Measurements from ENCODE around the gene RSBN1. TPM values are rescaled to one million over a fixed set of nuclear protein-coding genes. Genes with fewer than 3 reads are reported as not detected.

RSBN1 gene
- total RNA-seq, 1 experiment from 2014 or later: 6.9 TPM

DNA sequence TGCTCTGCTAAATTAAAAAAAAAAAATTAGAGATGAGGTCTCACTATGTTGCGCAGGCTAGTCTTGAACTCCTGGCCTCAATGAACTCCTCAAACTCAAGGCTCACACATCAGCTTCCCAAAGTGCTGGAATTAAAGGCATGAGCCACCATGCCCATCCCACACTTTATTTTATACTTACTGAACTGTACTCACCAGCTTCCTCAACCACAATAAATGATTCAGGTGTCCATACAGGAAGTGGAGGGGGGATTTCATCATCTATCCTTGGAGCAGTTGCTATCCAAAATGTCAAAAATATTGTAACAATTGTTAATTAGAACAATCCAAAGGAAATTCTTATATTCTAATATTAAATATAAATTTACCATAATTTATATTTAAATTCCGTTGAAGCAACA, 22.4 kb upstream of the RSBN1 start:
- no peak overlapping the region for H3K4me3 ChIP-seq
- no peaks in the 10 kb centered on the region for H3K27me3 ChIP-seq
- no peak for DNase-seq
- H3K36me3 ChIP-seq: no peaks in the 10 kb centered on the region
- no peaks in the 10 kb centered on the region for H3K9me3 ChIP-seq

DNA sequence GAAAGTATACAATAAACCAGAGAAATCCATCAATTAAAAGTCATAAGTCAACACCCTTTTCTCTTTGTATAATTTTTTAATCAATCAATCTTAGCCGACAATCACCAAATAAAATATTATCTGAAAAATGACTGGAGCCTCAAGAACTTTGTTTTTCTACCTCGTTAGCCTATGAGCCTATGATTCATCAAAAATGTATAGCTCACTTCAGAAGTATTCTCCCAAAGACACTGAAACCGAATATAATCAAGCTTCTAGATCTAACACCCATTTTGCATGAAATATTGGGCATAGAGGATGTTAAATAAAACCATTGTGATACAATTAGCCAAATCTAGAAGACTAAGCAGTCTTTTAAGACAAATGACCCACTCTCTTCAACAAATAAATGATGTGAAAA, 17.8 kb upstream of the RSBN1 start:
- no peaks in the 10 kb centered on the region for H3K36me3 ChIP-seq
- H3K4me3 ChIP-seq: no peak overlapping the region
- DNase-seq: no peak
- H3K9me3 ChIP-seq: no peaks in the 10 kb centered on the region
- no peaks in the 10 kb centered on the region for H3K27me3 ChIP-seq

DNA sequence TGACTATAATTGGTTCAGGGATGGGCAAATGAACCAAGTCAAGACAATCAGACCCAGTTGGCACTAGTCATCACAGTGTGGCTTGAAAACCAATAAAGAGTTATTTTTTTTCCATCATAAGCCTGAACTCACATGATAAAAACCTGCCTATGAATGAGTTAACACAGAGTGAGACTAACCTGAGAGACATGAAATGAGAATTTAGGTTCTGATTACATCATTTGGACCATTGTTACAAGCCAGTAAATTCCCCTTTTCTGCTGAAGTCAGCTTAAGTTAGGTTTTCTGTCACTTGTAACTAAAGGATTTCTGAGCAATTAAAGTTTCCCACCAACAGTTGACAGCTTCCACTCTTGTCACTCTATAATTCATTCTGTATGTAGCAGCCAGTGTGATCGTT, 9.6 kb upstream of the RSBN1 start:
- no peak overlapping the region for H3K4me3 ChIP-seq
- no peaks in the 10 kb centered on the region for H3K9me3 ChIP-seq
- no peak for DNase-seq
- H3K27me3 ChIP-seq: no peaks in the 10 kb centered on the region
- H3K36me3 ChIP-seq: no peaks in the 10 kb centered on the region

DNA sequence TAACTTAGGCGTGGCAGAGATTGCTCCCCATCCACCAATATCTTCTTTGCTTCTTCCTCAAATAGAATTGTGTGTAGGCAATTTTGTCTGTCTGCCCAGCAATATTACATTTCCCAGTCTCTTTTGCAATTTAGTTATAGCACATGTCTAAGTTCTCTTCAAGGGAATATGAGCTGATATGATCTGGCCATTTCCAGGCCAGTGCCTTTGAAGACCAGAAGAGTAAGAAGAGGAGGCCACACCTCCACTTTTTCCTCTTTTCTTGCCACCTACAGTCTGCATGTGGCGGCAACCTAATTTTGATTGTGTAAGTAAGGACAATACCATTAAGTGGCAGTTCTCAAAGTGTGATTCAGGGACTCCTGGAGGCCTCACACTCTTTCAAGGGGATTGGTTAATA, 6.3 kb upstream of the RSBN1 start:
- no peak for DNase-seq
- Histone ChIP-seq H3K27me3 (no peaks in the 10 kb centered on the region), H3K36me3 (no peaks in the 10 kb centered on the region)

DNA sequence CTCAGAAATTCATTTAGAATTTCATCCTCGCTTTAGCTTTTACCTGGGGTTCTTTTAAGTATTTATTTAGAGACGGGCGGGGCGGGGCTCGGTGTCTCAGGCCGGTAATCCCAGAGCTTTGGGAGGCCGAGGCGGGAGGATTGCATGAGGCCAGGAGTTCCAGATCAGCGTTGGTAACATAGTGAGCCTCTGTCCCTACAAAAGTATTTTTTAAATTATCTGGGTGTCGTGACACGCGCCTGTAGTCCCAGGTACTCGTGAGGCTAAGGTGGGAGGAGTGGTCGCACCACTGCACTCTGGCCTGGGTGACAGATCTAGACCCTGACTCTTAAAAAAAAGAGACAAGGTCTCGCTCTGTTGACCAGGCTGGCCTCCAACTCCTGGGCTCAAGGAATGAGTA, 942 bp upstream of the RSBN1 start:
- DNase-seq: no peak
- Histone ChIP-seq H3K36me3 (peaks cover 5% of the 10 kb centered on the region), H3K9me3 (no peaks in the 10 kb centered on the region), H3K27me3 (no peaks in the 10 kb centered on the region), H3K4me3 (no peak overlapping the region)

More for the DNA sequence above, 6.3 kb upstream of the RSBN1 start:
- no peak overlapping the region for H3K4me3 ChIP-seq
- no peaks in the 10 kb centered on the region for H3K9me3 ChIP-seq

DNA sequence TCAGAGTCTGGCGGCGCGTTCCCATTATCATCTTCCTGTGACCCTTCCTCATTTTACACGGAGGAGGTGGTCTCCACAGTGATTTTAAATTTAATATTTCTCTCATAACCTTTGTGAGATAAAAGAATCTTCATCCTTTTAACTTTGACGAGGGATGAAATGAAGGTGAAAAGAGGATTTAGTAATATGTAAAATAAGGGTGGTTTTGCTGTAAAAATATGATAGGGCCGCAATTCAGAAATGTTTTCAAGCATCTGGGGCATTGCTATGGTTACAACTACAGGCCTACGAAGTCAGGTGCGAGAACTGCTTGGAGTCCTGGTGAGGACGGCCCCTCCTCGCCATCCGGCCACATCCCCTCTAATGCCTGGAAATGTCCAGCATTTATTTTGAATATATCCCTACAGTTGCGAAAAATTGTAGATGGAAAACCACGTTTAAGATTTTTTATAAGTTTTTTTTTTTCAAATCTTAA, 422 bp upstream of the RSBN1 start:
- Histone ChIP-seq H3K4me3 (peak overlapping the region; percentile 80), H3K36me3 (peaks cover 11% of the 10 kb centered on the region), H3K9me3 (no peaks in the 10 kb centered on the region), H3K27me3 (no peaks in the 10 kb centered on the region)
- no peak for DNase-seq

DNA sequence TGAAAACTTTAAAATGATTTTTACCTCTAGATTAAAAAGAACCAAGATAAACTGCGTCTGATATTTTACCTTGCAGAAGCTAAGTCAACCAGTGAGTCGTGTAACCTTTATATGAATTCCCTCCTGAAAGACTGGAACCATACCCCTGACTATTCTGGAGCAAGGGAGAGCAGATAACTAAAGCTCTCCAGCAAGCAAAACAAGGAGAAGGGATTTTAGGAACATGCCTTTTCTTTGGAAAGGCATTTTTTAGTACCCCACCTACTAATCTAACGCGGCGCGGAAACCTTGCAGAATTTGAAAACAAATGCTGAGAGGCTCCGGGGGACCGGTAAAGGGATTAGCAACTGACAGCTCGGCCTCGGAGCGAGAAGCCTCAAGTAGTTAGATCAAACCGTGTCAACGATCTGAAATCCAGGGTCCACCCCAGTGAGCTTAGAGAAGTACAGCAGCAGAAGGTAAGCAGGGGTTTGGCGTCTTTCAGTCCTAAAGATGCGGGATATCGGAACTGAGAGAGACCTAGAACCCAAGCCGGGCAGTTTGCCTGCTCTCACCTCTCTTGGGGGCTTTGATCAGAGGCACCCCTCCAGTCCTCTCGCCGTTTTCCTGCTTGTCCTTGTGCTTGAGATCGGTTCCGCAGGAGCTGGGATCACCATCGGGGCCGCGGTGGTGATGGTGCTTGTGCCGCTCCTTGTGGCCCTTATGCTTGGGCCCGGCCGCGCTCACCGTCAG, 954 bp downstream of the RSBN1 start:
- peak; percentile 7 for DNase-seq
- Histone ChIP-seq H3K9me3 (no peaks in the 10 kb centered on the region), H3K27me3 (no peaks in the 10 kb centered on the region), H3K4me3 (peak overlapping the region; percentile 80), H3K36me3 (peaks cover 11% of the 10 kb centered on the region)

DNA sequence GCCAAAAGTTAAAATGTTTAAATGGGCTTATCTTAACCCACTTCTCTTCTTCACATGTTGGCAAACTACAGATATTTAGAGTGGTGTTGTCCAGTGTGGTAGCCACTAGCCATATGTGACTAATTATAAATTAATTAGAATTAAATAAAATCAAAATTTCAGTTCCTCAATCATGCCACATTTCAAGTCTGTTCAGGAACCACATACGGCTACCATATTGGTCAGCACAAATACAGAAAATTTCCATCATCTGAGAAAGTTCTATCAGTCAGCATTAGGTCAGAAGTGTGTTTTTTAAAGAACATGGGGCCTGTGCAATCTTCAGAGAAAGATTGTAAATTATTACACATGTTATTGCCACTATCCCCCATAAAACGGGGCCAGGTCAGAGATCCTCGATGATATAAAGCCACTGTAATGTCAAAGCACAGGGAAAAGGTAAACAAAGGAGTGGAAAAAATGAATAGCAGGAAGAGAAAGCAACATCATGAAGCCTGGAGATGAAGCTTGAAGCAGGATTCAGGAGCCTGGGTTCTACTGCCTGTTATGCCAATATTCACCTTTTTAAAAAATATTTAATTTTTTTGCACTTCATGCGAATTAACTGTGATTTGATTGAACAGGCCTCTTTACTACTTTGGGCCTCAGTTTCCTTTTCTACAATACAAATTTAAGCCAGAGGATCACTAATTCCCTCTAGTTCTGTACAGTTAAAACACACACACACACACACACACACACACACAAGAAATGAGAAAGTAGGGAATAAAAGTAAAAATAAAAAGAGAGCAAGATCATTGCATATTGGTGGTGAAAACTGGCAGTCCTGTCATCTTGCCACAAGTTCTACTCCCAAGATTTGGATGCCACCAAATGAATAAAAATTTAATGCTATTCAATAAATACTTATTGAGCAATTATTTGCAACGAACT, 2.3 kb downstream of the RSBN1 start:
- Histone ChIP-seq H3K9me3 (no peaks in the 10 kb centered on the region), H3K4me3 (peak overlapping the region; percentile 80), H3K36me3 (peaks cover 16% of the 10 kb centered on the region), H3K27me3 (no peaks in the 10 kb centered on the region)
- no peak for DNase-seq

DNA sequence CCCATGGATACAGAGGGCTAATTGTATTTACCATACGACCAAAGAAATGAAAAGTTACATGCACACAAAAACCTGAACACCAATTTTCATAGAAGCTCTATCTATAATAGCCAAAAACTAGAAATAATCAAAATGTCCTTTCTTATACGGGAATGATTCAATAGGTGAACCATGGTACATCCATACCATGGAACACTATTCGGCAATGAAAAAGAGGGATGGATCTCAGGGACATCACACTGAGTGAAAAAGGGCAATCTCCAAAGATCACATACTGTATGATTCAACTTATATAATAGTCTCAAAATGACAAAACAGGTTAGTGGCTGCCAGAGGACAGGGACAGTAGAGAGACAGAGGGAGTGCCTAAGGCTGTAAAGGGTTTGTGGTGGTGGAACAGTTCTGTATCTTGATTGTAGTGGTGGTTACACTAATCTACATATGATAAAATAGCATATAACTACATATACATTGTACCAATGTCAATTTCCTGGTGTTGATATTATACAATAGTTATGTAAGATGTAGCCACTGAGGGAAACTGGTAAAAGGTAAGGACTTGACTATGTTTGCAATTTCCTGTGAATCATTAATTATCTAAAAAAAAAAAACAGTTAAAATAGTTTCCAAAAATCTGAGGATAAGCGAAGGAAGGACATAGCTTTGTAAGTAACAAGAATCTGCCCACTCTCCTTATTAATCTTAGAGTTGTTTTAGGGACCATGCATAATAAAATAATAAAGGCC, 3.7 kb downstream of the RSBN1 start:
- no peaks in the 10 kb centered on the region for H3K27me3 ChIP-seq
- H3K9me3 ChIP-seq: no peaks in the 10 kb centered on the region
- H3K36me3 ChIP-seq: peaks cover 16% of the 10 kb centered on the region
- DNase-seq: no peak
- H3K4me3 ChIP-seq: no peak overlapping the region

DNA sequence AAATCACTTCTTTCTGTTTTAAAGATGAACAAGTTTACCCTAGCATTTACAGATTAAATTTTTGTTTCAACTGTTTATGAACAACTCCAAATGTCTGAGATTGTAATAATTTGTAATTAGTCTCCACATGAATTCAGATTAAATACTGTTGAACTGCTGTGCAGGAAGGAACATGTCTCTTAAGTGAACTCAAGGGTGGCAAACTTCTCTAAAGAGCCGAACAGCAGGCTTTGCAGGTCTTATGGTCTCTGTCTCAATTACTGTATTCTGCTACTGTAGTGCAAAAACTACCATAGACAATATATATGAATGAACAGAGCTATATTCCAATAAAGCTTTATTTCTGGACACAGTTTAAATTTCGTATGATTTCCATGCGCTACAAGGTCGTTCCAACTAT, 6.6 kb downstream of the RSBN1 start:
- Histone ChIP-seq H3K27me3 (no peaks in the 10 kb centered on the region), H3K9me3 (no peaks in the 10 kb centered on the region), H3K36me3 (peaks cover 16% of the 10 kb centered on the region), H3K4me3 (no peak overlapping the region)
- DNase-seq: no peak

DNA sequence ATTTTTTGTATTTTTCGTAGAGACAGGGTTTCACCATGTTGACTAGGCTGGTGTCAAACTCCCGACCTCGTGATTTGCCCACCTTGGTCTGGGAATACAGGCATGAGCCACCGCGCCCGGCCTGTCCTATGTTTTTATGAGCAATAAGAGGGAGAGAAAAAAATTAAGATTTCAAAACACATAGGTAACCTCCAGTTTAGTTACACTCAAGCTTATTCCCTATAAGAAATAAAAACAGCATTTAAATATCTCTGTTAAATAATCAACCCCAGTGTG, 7.1 kb downstream of the RSBN1 start:
- H3K36me3 ChIP-seq: peaks cover 16% of the 10 kb centered on the region
- no peak for DNase-seq

DNA sequence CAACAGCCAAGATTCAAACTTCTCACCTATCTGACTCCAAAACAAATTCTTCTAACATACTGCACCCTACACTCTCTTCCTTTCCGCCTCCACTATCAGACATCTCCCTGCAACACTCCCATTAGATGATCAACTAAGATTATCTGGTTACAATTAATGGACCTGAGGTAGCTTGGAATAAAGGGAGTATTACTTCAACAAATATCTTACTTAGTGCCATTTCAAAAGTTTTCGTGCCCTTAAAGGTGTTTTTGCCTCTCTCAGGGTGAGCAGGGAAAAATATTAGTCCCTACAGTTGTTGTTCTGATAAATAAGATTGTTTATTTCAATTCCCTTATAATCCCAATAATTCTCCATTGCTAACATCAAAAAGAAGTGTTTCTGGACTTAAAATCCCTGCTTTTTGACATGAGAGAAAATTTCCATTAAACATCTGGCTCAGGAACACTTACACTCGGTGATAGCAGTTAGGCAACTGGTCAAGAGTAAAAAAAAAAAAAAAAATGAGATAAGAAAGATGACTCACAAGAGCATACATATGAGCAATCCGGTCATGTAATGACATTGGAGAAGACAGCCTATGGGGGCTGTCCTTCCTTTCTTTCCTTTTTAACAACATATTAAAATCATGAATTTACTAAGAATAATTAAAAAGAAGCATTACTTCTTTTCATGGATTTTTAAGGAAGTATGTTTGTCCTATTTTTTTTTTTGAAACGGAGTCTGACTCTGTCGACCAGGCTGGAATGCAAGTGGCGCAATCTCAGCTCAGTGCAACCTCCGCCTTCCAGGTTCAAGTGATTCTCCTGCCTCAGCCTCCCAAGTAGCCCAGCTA, 7.6 kb downstream of the RSBN1 start:
- H3K9me3 ChIP-seq: no peaks in the 10 kb centered on the region
- H3K27me3 ChIP-seq: no peaks in the 10 kb centered on the region
- H3K4me3 ChIP-seq: no peak overlapping the region
- DNase-seq: no peak
- peaks cover 16% of the 10 kb centered on the region for H3K36me3 ChIP-seq

More for the DNA sequence above, 7.1 kb downstream of the RSBN1 start:
- Histone ChIP-seq H3K9me3 (no peaks in the 10 kb centered on the region), H3K4me3 (no peak overlapping the region), H3K27me3 (no peaks in the 10 kb centered on the region)

DNA sequence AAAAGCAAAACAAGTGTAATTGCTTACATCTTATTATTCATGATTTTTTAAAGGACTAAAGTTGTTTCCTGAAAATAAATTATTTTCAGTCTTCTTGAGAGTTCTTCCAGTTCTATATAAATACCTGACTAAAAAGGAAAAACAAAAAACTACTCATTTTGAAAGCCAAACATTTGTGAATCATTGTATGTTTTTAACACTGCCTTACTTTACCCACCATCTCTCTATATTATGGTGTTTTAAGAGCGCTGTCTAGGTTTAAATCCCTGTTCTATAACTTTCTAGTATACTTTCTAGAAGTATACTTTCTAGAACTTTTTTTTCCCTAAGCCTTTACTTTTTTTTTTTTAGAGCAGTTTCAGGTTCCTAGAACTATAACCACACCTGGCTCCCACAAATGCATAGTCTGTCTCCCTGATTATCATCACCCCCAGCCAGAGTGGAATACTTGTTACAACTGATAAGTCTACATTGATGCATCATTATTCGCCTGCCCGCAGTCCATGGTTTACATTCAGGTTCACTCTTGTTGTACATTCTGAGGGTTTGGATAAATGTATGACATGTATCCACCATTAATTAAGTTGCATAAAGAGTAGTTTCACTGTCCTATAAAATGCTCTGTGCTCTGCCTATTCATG, 9.8 kb downstream of the RSBN1 start:
- Histone ChIP-seq H3K27me3 (no peaks in the 10 kb centered on the region), H3K36me3 (peaks cover 9% of the 10 kb centered on the region), H3K4me3 (no peak overlapping the region), H3K9me3 (no peaks in the 10 kb centered on the region)
- no peak for DNase-seq

DNA sequence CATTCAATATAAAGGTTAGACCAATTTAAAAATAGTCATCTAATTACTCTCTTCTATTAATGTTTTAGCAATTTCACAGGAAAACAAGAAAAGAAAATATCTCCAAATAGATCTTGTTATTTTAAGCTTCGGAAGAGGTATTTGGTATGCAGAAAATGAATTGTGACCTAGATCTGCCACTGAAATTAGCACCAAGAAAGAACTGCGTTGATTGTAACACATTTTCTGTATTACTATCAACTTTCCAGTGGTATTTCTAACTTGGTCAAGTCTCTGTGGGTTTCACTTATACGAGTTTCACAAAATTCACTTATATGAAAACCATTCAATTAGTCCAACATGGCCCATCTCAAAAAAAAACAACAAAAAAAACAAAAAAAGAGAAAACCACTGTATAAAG, 11.8 kb downstream of the RSBN1 start:
- H3K4me3 ChIP-seq: no peak overlapping the region
- H3K9me3 ChIP-seq: no peaks in the 10 kb centered on the region
- H3K36me3 ChIP-seq: peaks cover 16% of the 10 kb centered on the region
- no peaks in the 10 kb centered on the region for H3K27me3 ChIP-seq
- no peak for DNase-seq

DNA sequence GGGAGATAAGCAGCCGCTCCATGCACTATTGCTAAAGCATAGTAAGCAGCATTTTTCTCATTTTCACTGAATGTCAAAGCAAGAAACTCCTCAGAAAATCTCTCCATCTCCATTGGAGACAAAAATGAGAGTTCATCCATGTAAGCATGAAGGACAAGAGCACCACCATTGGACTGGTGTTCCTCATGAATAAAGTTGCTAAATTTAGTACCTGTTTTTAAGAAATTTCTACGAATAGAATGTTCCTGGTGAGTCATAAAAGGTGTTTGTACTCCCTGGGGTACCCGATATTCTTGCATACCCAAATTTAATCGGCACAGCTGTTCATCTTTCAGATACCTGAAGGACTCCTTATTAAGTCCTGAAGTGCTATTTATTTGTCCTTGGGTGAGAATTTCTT, 14.8 kb downstream of the RSBN1 start:
- Histone ChIP-seq H3K36me3 (peaks cover 22% of the 10 kb centered on the region), H3K27me3 (no peaks in the 10 kb centered on the region), H3K4me3 (no peak overlapping the region), H3K9me3 (no peaks in the 10 kb centered on the region)
- DNase-seq: no peak

Measured in MG63 (cell line).